Gastrocnemius medialis (tissue), 4 donors: Measurements from ENCODE around the gene N4BP2L2. TPM values are rescaled to one million over a fixed set of nuclear protein-coding genes. Genes with fewer than 3 reads are reported as not detected.
"Not testable (repeated sequence)": the region's sequence is repeated elsewhere in the genome, so short reads cannot be mapped to it uniquely, and the experiment has no call there.

ENCODE experiments used
- ATAC-seq, 2 donors: fragments of 150-250 bp; one replicate each; pipeline ENCODE4 v1.9.1; 2016
- DNase-seq, 2 donors: peaks; one replicate each; pipeline ENCODE4 v3.0.0-alpha.2; 2019
- H3K27ac ChIP-seq, 4 donors: fragments of 200-600 bp; sonication (generic); 1 replicate in 1 of 4; 2 replicates in 3 of 4; pipeline ENCODE4 v1.5.1; 2016 to 2018; ENCODE audit warnings: mild to moderate bottlenecking in 2 of 4, moderate library complexity in 1 of 4
- H3K27me3 ChIP-seq, 3 donors: fragments of 200-600 bp; sonication (generic) in 2 of 3; 1 replicate in 1 of 3; 2 replicates in 2 of 3; pipeline versions ENCODE4 v1.5.1 to v1.6.0; 2016 to 2019; ENCODE audit warnings: mild to moderate bottlenecking in 1 of 3, moderate library complexity in 1 of 3
- H3K36me3 ChIP-seq, 2 donors: fragments of 200-600 bp; sonication (generic) in 1 of 2; one replicate each; pipeline ENCODE4 v1.5.1; 2017 to 2018
- H3K4me1 ChIP-seq, 2 donors: fragments of 200-600 bp; sonication (generic) in 1 of 2; one replicate each; pipeline ENCODE4 v1.5.1; 2016 to 2017; ENCODE audit warnings: mild to moderate bottlenecking in 2 of 2
- H3K4me3 ChIP-seq, 4 donors: fragments of 200-600 bp; sonication (generic) in 3 of 4; 1 replicate in 1 of 4; 2 replicates in 3 of 4; pipeline ENCODE4 v1.5.1; 2016 to 2019; ENCODE audit warnings: mild to moderate bottlenecking in 2 of 4
- H3K9me3 ChIP-seq, 3 donors: fragments of 200-600 bp; sonication (generic) in 2 of 3; 1 replicate in 1 of 3; 2 replicates in 2 of 3; pipeline ENCODE4 v1.5.1; 2016 to 2019
- POLR2A ChIP-seq, 2 donors: fragments of 450-650 bp; IDR thresholded peaks; one replicate each; pipeline ENCODE4 v1.6.1; 2017; ENCODE audit warnings: antibody characterized with exemption in 2 of 2, mild to moderate bottlenecking in 2 of 2, moderate library complexity in 2 of 2
- in situ Hi-C, 4 donors: fragments of 200-750 bp; cut with MboI; loops; one replicate each; pipeline versions ENCODE4 v1.15.0 to v1.8.0; 2017; ENCODE audit warnings: low sequenced_read_pairs in 4 of 4
- intact Hi-C: fragments of 100-400 bp; cut with DNase I; formaldehyde crosslinking; loops from one replicate; pipeline ENCODE4 v1.15.1; 2023; ENCODE audit warnings: low total_unique reads
- total RNA-seq, 4 donors: library from RNA; depleted of rRNA; stranded (reverse); fragments of >200 nt; gene quantifications; one replicate each; pipeline versions ENCODE4 v1.1.0 to v1.2.3, GENCODE V29; 2016
- TF ChIP-seq, protein P1 (sequence below), 5 experiments: fragments of 450-650 bp in 3 of 5; fragments of 200-600 bp in 2 of 5; sonication (generic) in 2 of 5; IDR thresholded peaks in 4 of 5; conservative IDR thresholded peaks in 1 of 5; 1 replicate in 4 of 5; 2 replicates in 1 of 5; pipeline ENCODE4 v1.5.1; 2016 to 2019; ENCODE audit warnings: antibody characterized with exemption in 5 of 5, mild to moderate bottlenecking in 3 of 5, moderate library complexity in 3 of 5

The N4BP2L2 gene
- total RNA-seq, 4 donors from 2014 or later, result 52.2 to 370 (median 176) TPM

DNA sequence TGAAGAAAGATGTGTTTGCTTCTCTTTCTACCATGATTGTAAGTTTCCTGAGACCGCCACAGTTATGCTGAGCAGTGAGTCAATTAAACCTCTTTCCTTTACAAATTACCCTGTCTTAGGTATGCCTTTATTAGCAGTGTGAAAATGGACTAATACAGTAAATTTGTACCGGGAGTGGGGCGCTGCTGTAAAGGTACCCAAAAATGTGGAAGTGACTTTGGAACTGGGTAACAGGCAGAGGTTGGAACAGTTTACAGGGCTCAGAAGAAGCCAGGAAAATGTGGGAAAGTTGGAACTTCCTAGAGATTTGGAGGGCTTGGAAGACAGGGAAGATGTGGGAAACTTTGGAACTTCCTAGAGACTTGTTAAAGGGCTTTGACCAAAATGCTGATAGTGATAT, 38.4 kb upstream of the N4BP2L2 start:
- H3K4me3 ChIP-seq, result no peak overlapping the region
- H3K9me3 ChIP-seq, result no peaks in the 10 kb centered on the region
- intact Hi-C loops, result no loop called here

DNA sequence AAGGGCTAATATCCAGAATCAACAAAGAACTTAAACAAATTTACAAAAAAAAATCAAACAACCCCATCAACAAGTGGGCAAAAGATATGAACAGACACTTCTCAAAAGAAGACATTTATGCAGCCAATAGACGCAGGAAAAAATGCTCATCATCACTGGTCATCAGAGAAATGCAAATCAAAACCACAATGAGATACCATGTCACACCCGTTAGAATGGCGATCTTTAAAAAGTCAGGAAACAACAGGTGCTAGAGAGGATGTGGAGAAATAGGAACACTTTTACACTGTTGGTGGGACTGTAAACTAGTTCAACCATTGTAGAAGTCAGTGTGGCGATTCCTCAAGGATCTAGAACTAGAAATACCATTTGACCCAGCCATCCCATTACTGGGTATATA, 37.1 kb upstream of the N4BP2L2 start:
- H3K4me1 ChIP-seq, intact Hi-C loops, H3K36me3 ChIP-seq, ATAC-seq, H3K4me3 ChIP-seq, H3K27me3 ChIP-seq, DNase-seq, H3K9me3 ChIP-seq, H3K27ac ChIP-seq: not testable (repeated sequence)
- in situ Hi-C loops, result loop anchor here in 3 of 4 donors (5.0 to 25.0 kb wide), 5 partner anchors 191 to 1137 kb away; partner anchors contain the start of gene KL (in 1 of the 3)

More for the DNA sequence above, 38.4 kb upstream of the N4BP2L2 start:
- DNase-seq, result no peak
- no peaks in the 10 kb centered on the region for H3K27me3 ChIP-seq
- H3K27ac ChIP-seq, result no peak overlapping the region
- no peak for ATAC-seq
- H3K36me3 ChIP-seq, result no peaks in the 10 kb centered on the region
- no peak for TF ChIP-seq POLR2A (IDR thresholded peaks at IDR 0.05)
- TF ChIP-seq, protein P1, sequence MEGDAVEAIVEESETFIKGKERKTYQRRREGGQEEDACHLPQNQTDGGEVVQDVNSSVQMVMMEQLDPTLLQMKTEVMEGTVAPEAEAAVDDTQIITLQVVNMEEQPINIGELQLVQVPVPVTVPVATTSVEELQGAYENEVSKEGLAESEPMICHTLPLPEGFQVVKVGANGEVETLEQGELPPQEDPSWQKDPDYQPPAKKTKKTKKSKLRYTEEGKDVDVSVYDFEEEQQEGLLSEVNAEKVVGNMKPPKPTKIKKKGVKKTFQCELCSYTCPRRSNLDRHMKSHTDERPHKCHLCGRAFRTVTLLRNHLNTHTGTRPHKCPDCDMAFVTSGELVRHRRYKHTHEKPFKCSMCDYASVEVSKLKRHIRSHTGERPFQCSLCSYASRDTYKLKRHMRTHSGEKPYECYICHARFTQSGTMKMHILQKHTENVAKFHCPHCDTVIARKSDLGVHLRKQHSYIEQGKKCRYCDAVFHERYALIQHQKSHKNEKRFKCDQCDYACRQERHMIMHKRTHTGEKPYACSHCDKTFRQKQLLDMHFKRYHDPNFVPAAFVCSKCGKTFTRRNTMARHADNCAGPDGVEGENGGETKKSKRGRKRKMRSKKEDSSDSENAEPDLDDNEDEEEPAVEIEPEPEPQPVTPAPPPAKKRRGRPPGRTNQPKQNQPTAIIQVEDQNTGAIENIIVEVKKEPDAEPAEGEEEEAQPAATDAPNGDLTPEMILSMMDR (IDR thresholded peaks at IDR 0.05 in 4 of 5, conservative IDR thresholded peaks at IDR 0.05 in 1 of 5), result no peak
- in situ Hi-C loops, result loop anchor here in 3 of 4 donors (5.0 to 25.0 kb wide), 5 partner anchors 192 to 1135 kb away; partner anchors contain the start of gene KL (in 1 of the 3)
- H3K4me1 ChIP-seq, result no peaks in the 10 kb centered on the region

DNA sequence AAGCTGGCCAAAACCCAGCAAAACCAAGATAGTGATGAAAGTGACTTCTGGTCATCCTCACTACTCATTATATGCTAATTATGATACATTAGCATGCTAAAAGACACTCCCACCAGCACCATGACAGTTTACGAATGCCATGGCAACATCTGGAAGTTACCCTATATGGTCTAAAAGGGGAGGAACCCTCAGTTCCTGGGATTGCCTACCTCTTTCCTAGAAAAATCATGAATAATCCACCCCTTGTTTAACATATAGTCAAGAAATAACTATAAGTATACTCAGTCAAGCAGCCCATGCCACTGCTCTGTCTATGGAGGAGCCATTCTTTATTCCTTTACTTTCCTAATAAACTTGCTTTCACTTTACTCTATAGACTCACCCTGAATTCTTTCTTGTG, 22.2 kb upstream of the N4BP2L2 start:
- H3K36me3 ChIP-seq, H3K27ac ChIP-seq, H3K4me1 ChIP-seq, H3K27me3 ChIP-seq, H3K4me3 ChIP-seq, ATAC-seq, in situ Hi-C loops, DNase-seq, H3K9me3 ChIP-seq, intact Hi-C loops: not testable (repeated sequence)

DNA sequence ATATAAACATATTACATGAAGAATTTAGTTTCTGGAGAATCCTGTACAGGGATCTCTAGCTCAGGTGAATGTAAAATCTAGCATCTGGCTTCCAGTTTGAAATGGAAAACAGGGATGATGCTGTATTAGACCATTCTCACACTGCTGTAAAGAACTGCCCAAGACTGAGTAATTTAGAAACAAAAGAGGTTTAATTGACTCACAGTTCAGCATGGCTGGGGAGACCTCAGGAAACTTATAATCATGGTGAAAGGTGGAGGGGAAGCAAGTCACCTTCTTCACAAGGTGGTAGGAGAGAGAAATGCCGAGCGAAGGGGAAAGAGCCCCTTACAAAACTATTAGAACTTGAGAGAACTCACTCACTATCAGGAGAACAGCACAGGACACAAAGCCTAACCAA, 17.0 kb upstream of the N4BP2L2 start:
- intact Hi-C loops, result no loop called here
- no peak for ATAC-seq
- H3K27ac ChIP-seq, result no peak overlapping the region

DNA sequence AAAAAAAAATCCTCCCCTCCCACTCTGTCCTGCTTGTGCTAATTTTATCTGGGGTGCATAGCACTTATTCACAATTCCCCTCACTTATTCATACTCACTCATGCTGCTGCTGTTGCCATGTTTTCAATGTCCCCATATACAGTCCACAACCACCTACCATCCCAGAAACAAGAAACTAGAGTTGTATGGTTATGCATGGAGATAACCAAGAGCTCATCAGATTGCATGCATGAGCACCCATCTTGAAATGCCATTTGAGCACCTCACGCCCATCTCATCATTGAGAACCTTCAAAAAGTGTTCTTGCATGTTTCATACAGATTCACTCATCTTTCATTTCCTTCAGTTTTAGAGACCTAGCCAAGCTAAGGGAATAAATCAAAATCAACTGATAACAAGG, 15.1 kb upstream of the N4BP2L2 start:
- ATAC-seq, result no peak
- intact Hi-C loops (no loop called here), in situ Hi-C loops (no loop called here)
- H3K27ac ChIP-seq, result no peak overlapping the region
- no peak for DNase-seq
- H3K9me3 ChIP-seq, result no peaks in the 10 kb centered on the region
- no peak overlapping the region for H3K4me3 ChIP-seq
- no peaks in the 10 kb centered on the region for H3K4me1 ChIP-seq
- TF ChIP-seq, protein P1 (IDR thresholded peaks at IDR 0.05 in 4 of 5, conservative IDR thresholded peaks at IDR 0.05 in 1 of 5), result no peak
- TF ChIP-seq POLR2A (IDR thresholded peaks at IDR 0.05), result no peak
- no peaks in the 10 kb centered on the region for H3K36me3 ChIP-seq
- H3K27me3 ChIP-seq, result no peaks in the 10 kb centered on the region

More for the DNA sequence above, 17.0 kb upstream of the N4BP2L2 start:
- DNase-seq, result no peak
- no peaks in the 10 kb centered on the region for H3K9me3 ChIP-seq
- no peak overlapping the region for H3K4me3 ChIP-seq
- in situ Hi-C loops, result no loop called here
- H3K4me1 ChIP-seq, result no peaks in the 10 kb centered on the region
- H3K36me3 ChIP-seq, result no peaks in the 10 kb centered on the region
- TF ChIP-seq, protein P1 (IDR thresholded peaks at IDR 0.05 in 4 of 5, conservative IDR thresholded peaks at IDR 0.05 in 1 of 5), result no peak
- TF ChIP-seq POLR2A (IDR thresholded peaks at IDR 0.05), result no peak
- no peaks in the 10 kb centered on the region for H3K27me3 ChIP-seq

DNA sequence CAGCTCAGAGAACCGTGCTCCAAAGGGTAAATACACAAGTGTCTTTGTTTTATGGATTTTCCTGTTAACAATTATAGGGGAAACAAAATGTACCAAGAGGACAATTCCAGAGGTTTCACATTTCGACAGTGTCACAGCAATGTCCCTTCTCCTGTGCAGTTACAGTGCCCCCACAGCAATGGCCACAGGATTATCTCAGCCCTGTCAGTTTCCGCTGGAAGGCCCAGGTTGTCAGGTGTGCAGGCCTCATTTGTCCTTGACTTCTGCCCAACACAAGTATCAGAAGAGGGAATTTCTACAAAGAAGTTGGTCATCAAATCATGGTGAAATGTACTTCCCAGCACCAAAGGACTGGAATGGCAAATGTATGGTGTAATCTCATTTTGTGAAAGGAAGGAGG, 11.2 kb upstream of the N4BP2L2 start:
- DNase-seq, result no peak

More for the DNA sequence above, 11.2 kb upstream of the N4BP2L2 start:
- TF ChIP-seq, protein P1 (IDR thresholded peaks at IDR 0.05 in 4 of 5, conservative IDR thresholded peaks at IDR 0.05 in 1 of 5), result no peak
- no peaks in the 10 kb centered on the region for H3K27me3 ChIP-seq
- no peaks in the 10 kb centered on the region for H3K4me1 ChIP-seq
- H3K4me3 ChIP-seq, result no peak overlapping the region
- H3K36me3 ChIP-seq, result no peaks in the 10 kb centered on the region
- H3K9me3 ChIP-seq, result no peaks in the 10 kb centered on the region
- in situ Hi-C loops (no loop called here), intact Hi-C loops (no loop called here)
- ATAC-seq, result no peak
- H3K27ac ChIP-seq, result no peak overlapping the region
